GDM1 (cell line): Measurements from ENCODE around the gene KRTAP4-6.
"Not testable (repeated sequence)": the region's sequence is repeated elsewhere in the genome, so short reads cannot be mapped to it uniquely, and the experiment has no call there.

Experiments
- DNase-seq: peaks from one replicate; lab custom pipeline; 2025; lab: John Stamatoyannopoulos, UW

Gene KRTAP4-6

DNA sequence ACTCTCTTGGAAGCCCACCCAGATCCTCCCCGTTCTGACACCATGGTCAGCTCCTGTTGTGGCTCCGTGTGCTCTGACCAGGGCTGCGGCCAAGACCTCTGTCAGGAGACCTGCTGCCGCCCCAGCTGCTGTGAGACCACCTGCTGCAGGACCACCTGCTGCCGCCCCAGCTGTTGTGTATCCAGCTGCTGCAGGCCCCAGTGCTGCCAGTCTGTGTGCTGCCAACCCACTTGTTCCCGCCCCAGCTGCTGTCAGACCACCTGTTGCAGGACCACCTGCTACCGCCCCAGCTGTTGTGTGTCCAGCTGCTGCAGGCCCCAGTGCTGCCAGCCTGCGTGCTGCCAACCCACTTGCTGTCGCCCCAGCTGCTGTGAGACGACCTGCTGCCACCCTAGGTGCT, 35.0 kb downstream of the KRTAP4-6 start, which contains the start of gene KRTAP4-9:
Gene KRTAP4-9 (plus strand): TSS at position 43 of the 400 bp plus-strand sequence. CDS start 0 bp downstream, at position 43.
- not testable (repeated sequence) for DNase-seq

DNA sequence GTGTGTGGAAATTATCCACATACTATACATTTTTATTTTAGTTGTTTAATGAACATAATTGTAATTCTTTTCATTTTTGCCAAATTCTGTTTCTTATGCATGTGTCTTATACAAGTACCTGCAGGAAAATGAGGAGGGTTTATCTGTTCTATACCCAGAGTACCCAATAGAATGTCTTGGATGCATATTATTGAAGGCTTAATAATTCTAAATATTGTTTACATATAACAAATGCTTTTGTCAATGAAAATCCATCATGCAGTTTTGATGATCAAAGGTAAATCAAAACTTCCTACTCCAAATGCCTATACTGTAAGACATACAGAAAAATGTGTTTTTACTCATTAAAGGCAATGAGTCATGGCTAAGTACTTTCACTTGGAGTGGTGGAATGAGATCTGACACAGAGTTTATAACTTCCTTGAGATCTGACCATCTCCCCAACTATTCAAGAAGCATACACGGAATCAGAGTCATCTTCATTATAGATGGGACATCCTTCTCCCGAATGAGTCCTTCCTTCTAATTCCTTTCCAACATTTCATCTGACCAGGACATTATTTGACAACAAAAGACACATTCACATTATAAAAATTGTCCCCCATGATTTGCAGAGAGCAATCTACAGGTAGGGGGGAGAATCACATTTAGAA, 35.8 kb downstream of the KRTAP4-6 start:
- DNase-seq: not testable (repeated sequence)

DNA sequence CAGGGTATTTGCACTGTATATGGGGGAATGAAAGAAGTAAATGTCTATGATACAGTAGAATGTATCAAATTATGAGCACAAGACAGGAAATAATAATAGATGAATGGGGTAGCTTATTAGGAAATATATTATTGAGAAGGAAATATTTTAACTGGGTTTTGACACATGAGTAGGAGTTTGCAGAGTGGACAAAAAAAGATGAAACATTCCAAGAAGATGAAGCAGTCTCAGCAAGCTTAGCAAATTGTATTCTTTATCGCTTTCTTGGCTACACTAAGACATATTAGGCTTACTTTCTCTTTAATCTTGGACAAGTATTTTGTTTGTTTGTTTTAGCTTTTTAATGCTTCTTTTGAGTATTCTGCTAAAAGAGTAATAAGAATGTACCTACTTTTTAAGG, 36.4 kb downstream of the KRTAP4-6 start:
- no peak for DNase-seq

DNA sequence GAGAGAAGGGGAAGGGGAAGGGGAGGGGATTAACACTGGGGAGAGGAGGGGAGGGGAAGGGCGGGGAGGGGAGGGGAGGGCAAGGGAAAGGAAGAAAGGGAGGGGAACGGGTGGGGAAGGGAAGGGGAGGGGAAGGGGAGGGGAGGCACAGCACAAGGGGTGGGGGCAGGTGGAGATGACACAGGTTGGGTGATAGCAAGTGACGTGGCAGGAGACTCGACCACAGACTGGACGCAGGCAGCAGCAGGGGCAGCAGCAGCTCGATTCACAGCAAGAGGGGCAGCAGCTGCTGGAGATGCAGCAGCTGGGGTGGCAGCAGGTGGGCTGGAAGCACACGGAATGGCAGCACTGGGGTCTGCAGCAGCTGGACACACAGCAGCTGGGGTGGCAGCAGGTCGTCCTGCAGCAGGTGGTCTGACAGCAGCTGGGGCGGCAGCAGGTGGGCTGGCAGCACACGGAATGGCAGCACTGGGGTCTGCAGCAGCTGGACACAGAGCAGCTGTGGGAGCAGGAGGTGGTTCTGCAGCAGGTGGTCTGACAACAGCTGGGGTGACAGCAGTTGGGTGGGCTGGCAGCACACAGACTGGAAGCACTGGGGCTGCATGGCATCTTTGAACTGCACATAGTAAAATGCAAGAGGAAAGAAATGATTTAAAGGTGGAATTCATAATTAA, 38.6 kb downstream of the KRTAP4-6 start, which contains the start of gene KRTAP4-16:
Gene KRTAP4-16 (minus strand): TSS at position 624 of the 674 bp plus-strand sequence. CDS start 0 bp downstream, at position 624.
- DNase-seq: no peak

DNA sequence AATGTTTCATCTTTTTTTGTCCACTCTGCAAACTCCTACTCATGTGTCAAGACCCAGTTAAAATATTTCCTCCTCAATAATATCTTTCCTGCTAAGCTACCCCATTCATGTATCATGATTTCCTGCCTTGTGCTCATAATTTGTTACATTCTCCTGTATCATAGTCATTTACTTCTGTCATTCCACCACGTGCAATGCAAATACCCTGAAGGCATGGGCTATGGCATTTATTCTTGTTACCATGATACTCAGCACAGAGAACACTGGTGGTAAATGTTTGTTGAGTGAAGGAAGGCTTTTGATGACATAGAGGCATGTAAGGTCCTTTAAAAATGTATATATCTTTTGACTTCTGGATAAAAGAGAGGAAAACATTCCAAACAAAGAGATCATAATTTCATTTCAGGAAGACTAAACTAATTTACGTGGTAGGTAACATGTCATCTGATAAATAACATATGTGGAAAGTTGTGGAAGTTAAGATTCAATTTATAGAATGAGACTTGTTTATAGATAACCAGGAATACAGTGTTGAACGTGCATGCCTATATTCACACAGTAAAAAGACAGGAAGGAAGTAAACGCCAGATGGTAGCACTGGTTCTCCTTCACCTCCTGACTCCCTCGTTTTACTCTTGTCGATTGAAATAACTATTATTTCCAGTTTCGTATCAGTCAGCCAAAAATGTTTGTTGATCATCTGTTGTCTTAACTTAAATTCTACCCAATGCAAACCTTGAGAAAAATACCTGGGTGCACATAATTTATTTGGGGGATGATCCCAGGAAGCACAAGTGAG, 40.5 kb downstream of the KRTAP4-6 start:
- DNase-seq: not testable (repeated sequence)

DNA sequence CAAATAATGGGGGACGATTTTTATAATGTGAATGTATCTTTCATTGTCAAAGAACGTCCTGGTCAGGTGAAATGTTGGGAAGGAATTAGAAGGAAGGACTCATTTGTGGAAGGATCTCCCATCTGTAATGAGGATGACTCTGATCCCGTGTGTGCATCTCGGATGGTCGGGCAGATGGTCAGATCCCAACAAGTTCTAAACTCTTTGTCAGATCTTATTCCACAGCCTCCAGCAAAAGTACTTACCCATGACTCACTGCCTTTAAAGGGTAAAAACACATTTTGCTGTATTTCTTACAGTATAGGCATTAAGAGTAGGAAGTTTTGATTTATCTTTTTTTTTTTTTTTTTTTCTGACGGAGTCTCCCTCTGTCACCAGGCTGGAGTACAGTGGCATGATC, 41.9 kb downstream of the KRTAP4-6 start:
- DNase-seq: no peak

DNA sequence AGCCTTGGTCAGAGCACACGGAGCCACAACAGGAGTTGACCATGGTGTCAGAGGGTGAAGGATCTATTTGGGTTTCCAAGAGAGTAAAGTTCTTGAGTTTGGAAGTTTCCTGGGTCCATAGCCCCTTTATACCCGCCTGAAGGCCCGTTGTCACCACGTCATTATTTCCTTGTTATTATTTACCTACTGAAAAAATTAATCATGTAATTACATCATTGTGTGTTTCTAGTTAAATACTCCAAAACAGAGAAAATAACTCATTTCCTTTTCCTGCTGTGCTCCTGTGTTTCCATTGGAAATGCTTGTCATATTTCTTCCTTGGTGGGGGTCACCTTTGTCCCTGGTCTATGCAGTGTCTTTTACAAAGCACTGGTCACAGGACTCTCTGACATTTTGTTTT, 42.3 kb downstream of the KRTAP4-6 start, which contains the start of gene KRTAP4-8:
Gene KRTAP4-8 (minus strand): TSS at position 101 of the 400 bp plus-strand sequence. CDS start 58 bp downstream, at position 43.
- no peak for DNase-seq

DNA sequence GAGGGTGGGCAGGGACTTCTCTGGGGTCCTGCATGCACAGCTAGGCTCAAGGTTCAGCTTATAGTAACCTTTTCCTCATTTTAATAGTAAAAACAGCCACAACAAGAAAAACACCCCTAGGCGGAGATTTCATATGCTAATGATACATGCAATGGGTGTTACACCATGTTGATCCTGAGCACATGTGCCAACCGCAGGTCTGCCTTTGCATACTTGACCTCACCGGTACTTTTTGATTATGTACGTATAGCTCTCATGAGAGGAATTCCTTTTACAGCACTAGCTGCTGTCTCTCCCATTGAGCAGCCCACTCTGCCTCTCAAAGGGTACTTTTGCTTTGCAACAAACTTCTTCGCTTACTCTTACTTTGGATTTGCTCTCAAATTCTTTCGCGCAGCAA, 44.3 kb downstream of the KRTAP4-6 start:
- DNase-seq: no peak
